Transverse colon (tissue), 4 donors: ENCODE results near the gene SIGLEC1.

ENCODE experiments used
- CTCF ChIP-seq, 5 experiments: fragments of 200-600 bp in 3 of 5; fragments of 450-650 bp in 2 of 5; sonication (generic) in 3 of 5; IDR thresholded peaks; 1 replicate in 2 of 5; 2 replicates in 3 of 5; pipeline ENCODE4 v1.5.1; 2016 to 2017; ENCODE audit warnings: antibody characterized with exemption in 5 of 5, inconsistent platforms in 3 of 5, mild to moderate bottlenecking in 2 of 5, moderate library complexity in 1 of 5
- EP300 ChIP-seq: sonication (generic); formaldehyde crosslinking; IDR thresholded peaks from one replicate; pipeline ENCODE4 v1.6.1; 2017; ENCODE audit warnings: antibody characterized with exemption, low read depth
- POLR2AphosphoS5 ChIP-seq, 3 donors: sonication (generic); formaldehyde crosslinking; IDR thresholded peaks; one replicate each; pipeline ENCODE4 v1.6.1; 2016; ENCODE audit warnings: antibody characterized with exemption in 3 of 3

DNA sequence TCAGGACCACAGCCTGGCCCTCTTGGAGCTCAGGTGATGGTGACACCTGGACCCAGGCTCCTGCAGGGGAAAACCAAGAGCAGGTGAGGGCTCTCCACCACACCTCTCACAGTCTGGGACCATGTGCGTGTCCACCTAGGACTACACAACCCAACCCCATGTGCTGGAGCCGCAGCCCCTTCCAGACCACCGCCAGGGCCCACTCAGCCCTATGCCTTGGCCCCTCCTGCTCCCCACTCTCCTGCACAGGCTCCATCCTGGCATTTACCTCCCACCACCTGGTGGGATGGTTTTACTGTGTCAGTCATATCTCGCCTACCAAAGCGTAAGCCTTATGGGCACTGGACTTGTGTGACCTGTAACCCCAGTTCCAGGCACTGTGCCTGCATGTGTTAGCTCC is 17.5 kb downstream of the SIGLEC1 start:
- TF ChIP-seq CTCF (IDR thresholded peaks at IDR 0.05): no peak
- no peak for TF ChIP-seq POLR2AphosphoS5 (IDR thresholded peaks at IDR 0.05)
- no peak for TF ChIP-seq EP300
